ENCODE data around the gene UNK. TPM values are rescaled to one million over a fixed set of nuclear protein-coding genes. Genes with fewer than 3 reads are reported as not detected.

The UNK gene
- total and polyA plus RNA-seq, 9 of the 15 experiments (the other 6 are each of a cell fraction or from before 2014, with no cell fraction given), result 12.8 to 38.6 (median 24.8) TPM

- TF ChIP-seq ARID4B (CRISPR knock-in tag; IDR thresholded peaks at IDR 0.05) (no peak), HOMEZ (CRISPR knock-in tag; IDR thresholded peaks at IDR 0.05) (no peak), VEZF1 (CRISPR knock-in tag; IDR thresholded peaks at IDR 0.05) (peak; percentile 42), ZBTB9 (CRISPR knock-in tag; IDR thresholded peaks at IDR 0.05) (peak; percentile 96), NR2C1 (IDR thresholded peaks at IDR 0.05) (no peak), NR2C1 (tag; IDR thresholded peaks at IDR 0.05) (peak; percentile 38; the same call in 1 of the 2 replicates), NR3C1 (CRISPR knock-in tag; IDR thresholded peaks at IDR 0.05) (no peak), ETS2 (tag; IDR thresholded peaks at IDR 0.05; ENCODE audit: borderline replicate concordance, poor library complexity, severe bottlenecking) (no peak), ZNF551 (CRISPR knock-in tag; IDR thresholded peaks at IDR 0.05) (no peak; the same call in none of the 2 replicates), TBL1XR1 (IDR thresholded peaks at IDR 0.05; ENCODE audit: low read length in 2 of 2) (peak in 1 of 2 experiments; percentile 80; a peak in 3 of 4 replicates), CSDE1 (IDR thresholded peaks at IDR 0.05) (0 out of 4 replicates have a peak, but pooled peaks of 1 of the 2 experiments have one; percentile 6), ZFX (CRISPR knock-in tag; IDR thresholded peaks at IDR 0.05) (no peak), ESRRB (CRISPR knock-in tag; IDR thresholded peaks at IDR 0.05; ENCODE audit: borderline replicate concordance) (peak; percentile 82; the same call in 1 of the 2 replicates), RBM34 (IDR thresholded peaks at IDR 0.05; ENCODE audit: borderline replicate concordance, insufficient read depth, low read length) (no peak), ZNF347 (CRISPR knock-in tag; IDR thresholded peaks at IDR 0.05; ENCODE audit: low read depth) (peak; percentile 82; the same call in 1 of the 2 replicates), LARP7 (IDR thresholded peaks at IDR 0.05) (no peak), IRF2 (CRISPR knock-in tag; IDR thresholded peaks at IDR 0.05) (no peak)
Measured at GRCh38 chr17:75776386-75777295, 8.0 kb upstream of the UNK start (continued).
